OCI-LY7 (cell line): Measurements from ENCODE around the gene SYNDIG1L. TPM values are rescaled to one million over a fixed set of nuclear protein-coding genes. Genes with fewer than 3 reads are reported as not detected.

Experiments used
- BruUV-seq: library from RNA; stranded (reverse); fragments of 400-500 nt; replicated peaks from 2 replicates; lab custom pipeline; 2021; lab: Mats Ljungman, UMichigan
- CTCF ChIA-PET: fragments of 300-600 bp; sonication (Branson Sonifier 250); formaldehyde crosslinking; loops from one replicate; lab custom pipeline; 2022; ENCODE audit warnings: antibody characterized with exemption; ENCODE audit not compliant: unreplicated experiment; lab: Charles Lee
- POLR2A ChIA-PET: fragments of 300-600 bp; sonication (Branson Sonifier 250); formaldehyde crosslinking; loops from one replicate; lab custom pipeline; 2022; ENCODE audit warnings: antibody characterized with exemption; lab: Charles Lee
- DNase-seq: peaks from one replicate; pipeline ENCODE4 v3.0.0-alpha.2; 2015; ENCODE audit warnings: low spot score
- H2AFZ ChIP-seq: fragments of 200-600 bp; sonication (generic), shearing (Covaris generic); 2 replicates; pipeline ENCODE4 v1.6.1; 2014; ENCODE audit warnings: mild to moderate bottlenecking, antibody characterized with exemption, low read length, moderate library complexity
- H3K27ac ChIP-seq: fragments of 200-600 bp; sonication (generic); 2 replicates; pipeline ENCODE4 v1.5.1; 2014; ENCODE audit warnings: mixed run types, low read depth, mild to moderate bottlenecking, moderate library complexity, low read length, inconsistent platforms; ENCODE audit not compliant: poor library complexity, severe bottlenecking
- H3K36me3 ChIP-seq: fragments of 200-600 bp; sonication (generic); 2 replicates; pipeline ENCODE4 v1.6.1; 2014; ENCODE audit warnings: mild to moderate bottlenecking, antibody characterized with exemption, low read length, moderate library complexity, mixed read lengths; ENCODE audit not compliant: insufficient read depth
- H3K4me1 ChIP-seq: fragments of 200-600 bp; sonication (generic); 2 replicates; pipeline ENCODE4 v1.5.1; 2014; ENCODE audit warnings: mild to moderate bottlenecking, low read length; ENCODE audit not compliant: insufficient read depth, poor library complexity, severe bottlenecking
- H3K4me2 ChIP-seq: fragments of 200-600 bp; sonication (generic); 2 replicates; pipeline ENCODE4 v1.6.1; 2014; ENCODE audit warnings: mild to moderate bottlenecking, low read length
- H3K4me3 ChIP-seq: fragments of 200-600 bp; sonication (generic); 2 replicates; pipeline ENCODE4 v1.5.1; 2014; ENCODE audit warnings: mild to moderate bottlenecking, low read depth, low read length; ENCODE audit not compliant: poor library complexity, severe bottlenecking
- H3K79me2 ChIP-seq: fragments of 200-600 bp; sonication (generic); 2 replicates; pipeline ENCODE4 v1.6.1; 2016; ENCODE audit warnings: low read depth, mild to moderate bottlenecking, low read length, moderate library complexity, mixed read lengths; ENCODE audit not compliant: insufficient read depth
- H3K9me2 ChIP-seq: fragments of 200-600 bp; sonication (generic); 2 replicates; pipeline ENCODE4 v1.6.1; 2016; ENCODE audit warnings: mild to moderate bottlenecking, low read length, mixed read lengths; ENCODE audit not compliant: insufficient read depth
- H3K9me3 ChIP-seq: fragments of 200-600 bp; sonication (generic); 2 replicates; pipeline ENCODE4 v1.6.1; 2014; ENCODE audit warnings: mild to moderate bottlenecking, mixed run types, low read length, mixed read lengths
- H4K20me1 ChIP-seq: fragments of 200-600 bp; sonication (generic); 2 replicates; pipeline ENCODE4 v1.6.1; 2014; ENCODE audit warnings: mild to moderate bottlenecking, antibody characterized with exemption, low read length, moderate library complexity, mixed read lengths; ENCODE audit not compliant: insufficient read depth
- EZH2phosphoT487 ChIP-seq: fragments of 200-600 bp; sonication (generic); IDR thresholded peaks from 2 replicates; pipeline ENCODE4 v1.6.1; 2018; ENCODE audit warnings: low read depth, borderline replicate concordance, mild to moderate bottlenecking, mixed run types, antibody characterized with exemption, low read length, moderate library complexity, mixed read lengths
- intact Hi-C: fragments of 100-400 bp; cut with micrococcal nuclease; formaldehyde crosslinking; loops from one replicate; pipeline ENCODE4 v1.10.0; 2022; ENCODE audit not compliant: unreplicated experiment
- total RNA-seq, 2 experiments: library from RNA; depleted of rRNA in 1 of 2; stranded (reverse); fragments of >200 nt in 1 of 2; shearing (Covaris generic) in 1 of 2; gene quantifications; 2 replicates each; pipeline ENCODE4 v1.2.3, GENCODE V29; 2014 to 2022
- TF ChIP-seq, protein P1 (sequence below): fragments of 200-600 bp; sonication (generic); conservative IDR thresholded peaks from 2 replicates; pipeline ENCODE4 v1.5.1; 2014; ENCODE audit warnings: mild to moderate bottlenecking, antibody characterized with exemption, low read length, moderate library complexity, mixed read lengths

The SYNDIG1L gene
- total RNA-seq, 2 experiments from 2014 or later: not detected

DNA sequence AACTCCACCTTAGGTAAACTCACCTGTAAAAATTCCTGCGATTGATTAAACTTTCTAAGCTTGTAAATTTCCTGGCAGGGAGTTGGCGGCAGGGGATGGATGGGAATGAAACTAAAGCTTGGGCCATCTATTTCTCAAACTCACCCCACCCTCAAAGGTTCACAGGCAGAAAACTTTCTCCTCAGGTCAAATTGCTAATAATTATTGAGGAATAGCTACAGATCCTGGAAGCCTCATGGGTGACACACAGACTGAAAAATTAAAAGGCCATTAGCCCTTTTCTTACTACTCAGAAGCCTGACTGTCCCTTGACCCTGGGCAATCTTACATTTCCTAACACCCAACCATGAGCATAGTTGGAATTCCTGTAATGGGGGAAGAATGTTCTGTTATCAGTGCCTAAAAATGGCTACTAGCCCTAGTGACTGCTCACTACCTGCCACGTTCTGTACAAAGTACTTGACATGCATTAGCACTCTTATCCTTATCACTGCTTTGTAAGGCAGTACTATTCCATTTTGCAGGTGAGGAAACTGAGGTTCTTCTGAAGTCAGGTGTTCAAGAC is 12.4 kb upstream of the SYNDIG1L start:
- Histone ChIP-seq H3K36me3 (no peaks in the 10 kb centered on the region), H3K9me3 (no peaks in the 10 kb centered on the region), H3K79me2 (no peaks in the 10 kb centered on the region), H2AFZ (no peak overlapping the region), H4K20me1 (no peaks in the 10 kb centered on the region), H3K27ac (no peak overlapping the region), H3K4me3 (no peak overlapping the region), H3K4me1 (no peaks in the 10 kb centered on the region), H3K9me2 (no peaks in the 10 kb centered on the region), H3K4me2 (no peak overlapping the region)
- intact Hi-C loops: no loop called here
- TF ChIP-seq, protein P1, sequence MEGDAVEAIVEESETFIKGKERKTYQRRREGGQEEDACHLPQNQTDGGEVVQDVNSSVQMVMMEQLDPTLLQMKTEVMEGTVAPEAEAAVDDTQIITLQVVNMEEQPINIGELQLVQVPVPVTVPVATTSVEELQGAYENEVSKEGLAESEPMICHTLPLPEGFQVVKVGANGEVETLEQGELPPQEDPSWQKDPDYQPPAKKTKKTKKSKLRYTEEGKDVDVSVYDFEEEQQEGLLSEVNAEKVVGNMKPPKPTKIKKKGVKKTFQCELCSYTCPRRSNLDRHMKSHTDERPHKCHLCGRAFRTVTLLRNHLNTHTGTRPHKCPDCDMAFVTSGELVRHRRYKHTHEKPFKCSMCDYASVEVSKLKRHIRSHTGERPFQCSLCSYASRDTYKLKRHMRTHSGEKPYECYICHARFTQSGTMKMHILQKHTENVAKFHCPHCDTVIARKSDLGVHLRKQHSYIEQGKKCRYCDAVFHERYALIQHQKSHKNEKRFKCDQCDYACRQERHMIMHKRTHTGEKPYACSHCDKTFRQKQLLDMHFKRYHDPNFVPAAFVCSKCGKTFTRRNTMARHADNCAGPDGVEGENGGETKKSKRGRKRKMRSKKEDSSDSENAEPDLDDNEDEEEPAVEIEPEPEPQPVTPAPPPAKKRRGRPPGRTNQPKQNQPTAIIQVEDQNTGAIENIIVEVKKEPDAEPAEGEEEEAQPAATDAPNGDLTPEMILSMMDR: no peak
- TF ChIP-seq EZH2phosphoT487: no peak
- no peak for DNase-seq
- ChIA-PET POLR2A (no interaction called here), CTCF (interaction anchor here (0.8 kb wide), 1 partner anchor 31 kb away, joined by 3 read pairs; no protein-coding TSS in a partner anchor)
- no TSS peak for BruUV-seq

- no TSS peak for BruUV-seq
- Histone ChIP-seq H3K9me3 (no peaks in the 10 kb centered on the region), H3K4me2 (no peak overlapping the region), H3K36me3 (no peaks in the 10 kb centered on the region), H3K9me2 (no peaks in the 10 kb centered on the region), H3K4me3 (no peak overlapping the region), H4K20me1 (no peaks in the 10 kb centered on the region), H3K4me1 (no peaks in the 10 kb centered on the region), H3K79me2 (no peaks in the 10 kb centered on the region), H2AFZ (no peak overlapping the region), H3K27ac (no peak overlapping the region)
- TF ChIP-seq, protein P1: no peak
- TF ChIP-seq EZH2phosphoT487: no peak
- POLR2A ChIA-PET: interaction anchor here (1.2 kb wide), 1 partner anchor 16 kb away, joined by 3 read pairs; no protein-coding TSS in a partner anchor
- no peak for DNase-seq
- intact Hi-C loops: no loop called here
- CTCF ChIA-PET: interaction anchor here (0.8 kb wide), 1 partner anchor 32 kb away, joined by 3 read pairs; no protein-coding TSS in a partner anchor
Measured at GRCh38 chr14:74437496-74438053, 11.6 kb upstream of the SYNDIG1L start.

DNA sequence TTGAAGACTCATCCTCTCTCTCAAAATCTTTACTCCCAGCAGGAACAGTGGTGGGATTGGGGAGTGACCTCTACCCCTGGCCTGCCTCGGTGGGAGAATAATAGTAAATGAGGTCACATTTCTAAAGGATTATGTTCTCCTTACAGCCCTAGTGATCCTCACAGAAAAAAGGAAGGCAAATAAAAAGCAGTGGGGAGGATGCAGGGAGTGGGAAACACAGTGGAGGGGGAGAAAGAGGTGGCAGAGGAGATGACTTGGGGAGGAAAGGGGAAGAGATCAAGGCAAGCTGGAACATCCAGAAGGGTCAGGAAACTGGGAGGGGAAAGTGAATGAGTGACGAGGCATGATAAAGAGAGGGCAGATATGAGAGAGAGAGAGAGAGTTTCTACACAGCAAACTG is 8.3 kb upstream of the SYNDIG1L start:
- BruUV-seq: no TSS peak
- no peaks in the 10 kb centered on the region for H3K9me3 ChIP-seq
- H3K36me3 ChIP-seq: no peaks in the 10 kb centered on the region
- ChIA-PET CTCF (no interaction called here), POLR2A (no interaction called here)
- TF ChIP-seq EZH2phosphoT487: no peak
- TF ChIP-seq, protein P1: no peak
- intact Hi-C loops: no loop called here
- H3K4me1 ChIP-seq: no peaks in the 10 kb centered on the region
- no peak overlapping the region for H3K4me3 ChIP-seq
- no peaks in the 10 kb centered on the region for H3K79me2 ChIP-seq
- no peak for DNase-seq
- no peaks in the 10 kb centered on the region for H3K9me2 ChIP-seq
- no peak overlapping the region for H2AFZ ChIP-seq
- no peak overlapping the region for H3K4me2 ChIP-seq
- H3K27ac ChIP-seq: no peak overlapping the region
- H4K20me1 ChIP-seq: no peaks in the 10 kb centered on the region
